Measurements from ENCODE around the gene CREB3L2.
A peak's percentile ranks its signal among the peaks of the same experiment; 100 is the strongest.

The CREB3L2 gene

GRCh38 chr7:137953665-137954470, 48.0 kb downstream of the CREB3L2 start:
- Histone ChIP-seq H3K9me3 (ENCODE audit: control insufficient read depth, low read length) (no peaks in the 10 kb centered on the region), H2BK12ac (ENCODE audit: low read length in 2 of 2) (peak overlapping the region; percentile 59 to 79), H3K27me3 (ENCODE audit: control insufficient read depth in 1 of 2, insufficient read depth in 1 of 2, low read length in 2 of 2) (no peaks in the 10 kb centered on the region), H3K4me1 (ENCODE audit: control insufficient read depth, insufficient read depth, low read depth, low read length) (peaks cover 16% of the 10 kb centered on the region), H3K14ac (ENCODE audit: low read length in 2 of 2) (no peak overlapping the region), H3K23ac (ENCODE audit: low read length in 2 of 2) (no peak overlapping the region), H3K36me3 (ENCODE audit: control insufficient read depth in 1 of 2, insufficient read depth in 2 of 2, low read depth in 1 of 2, low read length in 2 of 2) (peaks cover 0 to 13% of the 10 kb centered on the region in 2 experiments), H4K91ac (ENCODE audit: low read length) (peak overlapping the region; percentile 62), H3K9ac (ENCODE audit: low read length) (peak overlapping the region; percentile 76), H2AK5ac (ENCODE audit: low read length, severe bottlenecking) (peak overlapping the region; percentile 82), H2AFZ (ENCODE audit: low read depth, low read length) (no peak overlapping the region), H3K4me3 (ENCODE audit: insufficient read depth in 1 of 2, low read depth in 1 of 2, low read length in 2 of 2) (no peak overlapping the region), H2BK5ac (ENCODE audit: low read depth, low read length, poor library complexity, severe bottlenecking) (peak overlapping the region; percentile 87), H3K18ac (ENCODE audit: low read depth in 1 of 2, low read length in 2 of 2) (peak overlapping the region in 1 of 2 experiments; percentile 52), H3K79me1 (replicated peaks; ENCODE audit: low read length, poor library complexity, severe bottlenecking) (peaks cover 1% of the 10 kb centered on the region), H2BK15ac (ENCODE audit: low read depth, poor library complexity, severe bottlenecking) (no peak overlapping the region), H2BK120ac (ENCODE audit: low read depth, low read length) (no peak overlapping the region), H3K27ac (ENCODE audit: low read length, poor library complexity, severe bottlenecking) (peak overlapping the region; percentile 94), H3K4me2 (ENCODE audit: low read length, poor library complexity, severe bottlenecking) (peak overlapping the region; percentile 51), H3K4ac (ENCODE audit: low read depth in 1 of 2, low read length in 2 of 2) (peak overlapping the region in 1 of 2 experiments; percentile 40), H4K8ac (ENCODE audit: low read length) (no peak overlapping the region)
- 8% methylated on average over 6 of the region's 6 CpGs for WGBS
- DNase-seq, result peak; percentile 99

GRCh38 chr7:137953043-137953664, 48.7 kb downstream of the CREB3L2 start:
- Histone ChIP-seq H2BK5ac (ENCODE audit: low read depth, low read length, poor library complexity, severe bottlenecking) (peak overlapping the region; percentile 87), H3K18ac (ENCODE audit: low read depth in 1 of 2, low read length in 2 of 2) (peak overlapping the region; percentile 31 to 52), H3K23ac (ENCODE audit: low read length in 2 of 2) (no peak overlapping the region), H3K4me3 (ENCODE audit: insufficient read depth in 1 of 2, low read depth in 1 of 2, low read length in 2 of 2) (no peak overlapping the region), H2AK5ac (ENCODE audit: low read length, severe bottlenecking) (peak overlapping the region; percentile 82), H3K4me2 (ENCODE audit: low read length, poor library complexity, severe bottlenecking) (peak overlapping the region; percentile 51), H2BK120ac (ENCODE audit: low read depth, low read length) (peak overlapping the region; percentile 50), H3K9me3 (ENCODE audit: control insufficient read depth, low read length) (no peaks in the 10 kb centered on the region), H2BK12ac (ENCODE audit: low read length in 2 of 2) (no peak overlapping the region), H4K91ac (ENCODE audit: low read length) (peak overlapping the region; percentile 64), H3K4me1 (ENCODE audit: control insufficient read depth, insufficient read depth, low read depth, low read length) (peaks cover 14% of the 10 kb centered on the region), H2BK15ac (ENCODE audit: low read depth, poor library complexity, severe bottlenecking) (no peak overlapping the region), H3K14ac (ENCODE audit: low read length in 2 of 2) (no peak overlapping the region), H3K4ac (ENCODE audit: low read depth in 1 of 2, low read length in 2 of 2) (peak overlapping the region in 1 of 2 experiments; percentile 40), H3K27me3 (ENCODE audit: control insufficient read depth in 1 of 2, insufficient read depth in 1 of 2, low read length in 2 of 2) (no peaks in the 10 kb centered on the region), H4K8ac (ENCODE audit: low read length) (no peak overlapping the region), H3K9ac (ENCODE audit: low read length) (peak overlapping the region; percentile 76), H3K79me1 (replicated peaks; ENCODE audit: low read length, poor library complexity, severe bottlenecking) (peaks cover 1% of the 10 kb centered on the region), H2AFZ (ENCODE audit: low read depth, low read length) (no peak overlapping the region), H3K36me3 (ENCODE audit: control insufficient read depth in 1 of 2, insufficient read depth in 2 of 2, low read depth in 1 of 2, low read length in 2 of 2) (peaks cover 0 to 16% of the 10 kb centered on the region in 2 experiments), H3K27ac (ENCODE audit: low read length, poor library complexity, severe bottlenecking) (peak overlapping the region; percentile 94)
- DNase-seq, result peak; percentile 98
- 6% methylated on average over 4 of the region's 8 CpGs for WGBS

GRCh38 chr7:137952426-137952805, 49.5 kb downstream of the CREB3L2 start:
- Histone ChIP-seq H2BK5ac (ENCODE audit: low read depth, low read length, poor library complexity, severe bottlenecking) (peak overlapping the region; percentile 74), H3K23ac (ENCODE audit: low read length in 2 of 2) (no peak overlapping the region), H4K91ac (ENCODE audit: low read length) (no peak overlapping the region), H2BK15ac (ENCODE audit: low read depth, poor library complexity, severe bottlenecking) (peak overlapping the region; percentile 64), H3K4me3 (ENCODE audit: insufficient read depth in 1 of 2, low read depth in 1 of 2, low read length in 2 of 2) (no peak overlapping the region), H3K18ac (ENCODE audit: low read depth in 1 of 2, low read length in 2 of 2) (peak overlapping the region; percentile 50 to 52), H3K4me2 (ENCODE audit: low read length, poor library complexity, severe bottlenecking) (no peak overlapping the region), H3K36me3 (ENCODE audit: control insufficient read depth in 1 of 2, insufficient read depth in 2 of 2, low read depth in 1 of 2, low read length in 2 of 2) (peaks cover 0 to 19% of the 10 kb centered on the region in 2 experiments), H2BK12ac (ENCODE audit: low read length in 2 of 2) (peak overlapping the region; percentile 87 to 95), H3K9ac (ENCODE audit: low read length) (no peak overlapping the region), H3K9me3 (ENCODE audit: control insufficient read depth, low read length) (no peaks in the 10 kb centered on the region), H3K14ac (ENCODE audit: low read length in 2 of 2) (no peak overlapping the region), H3K27me3 (ENCODE audit: control insufficient read depth in 1 of 2, insufficient read depth in 1 of 2, low read length in 2 of 2) (no peaks in the 10 kb centered on the region), H2BK120ac (ENCODE audit: low read depth, low read length) (peak overlapping the region; percentile 86), H2AFZ (ENCODE audit: low read depth, low read length) (no peak overlapping the region), H3K4ac (ENCODE audit: low read depth in 1 of 2, low read length in 2 of 2) (peak overlapping the region in 1 of 2 experiments; percentile 73), H3K79me1 (replicated peaks; ENCODE audit: low read length, poor library complexity, severe bottlenecking) (peaks cover 5% of the 10 kb centered on the region), H2AK5ac (ENCODE audit: low read length, severe bottlenecking) (peak overlapping the region; percentile 71), H3K27ac (ENCODE audit: low read length, poor library complexity, severe bottlenecking) (peak overlapping the region; percentile 94), H3K4me1 (ENCODE audit: control insufficient read depth, insufficient read depth, low read depth, low read length) (peaks cover 14% of the 10 kb centered on the region), H4K8ac (ENCODE audit: low read length) (peak overlapping the region; percentile 27)
- 63% methylated on average over 2 of the region's 2 CpGs for WGBS
- DNase-seq, result no peak

Measured in mesenchymal stem cell (in vitro differentiated cells and primary cell).